Spleen (tissue), 11 donors: ENCODE results near the gene PRDM16. TPM values are rescaled to one million over a fixed set of nuclear protein-coding genes. Genes with fewer than 3 reads are reported as not detected.

Experiments
- DNase-seq: peaks from one replicate; pipeline ENCODE4 v3.0.0-alpha.2; 2020
- H3K27ac ChIP-seq, 8 donors: fragments of 200-600 bp; sonication (generic) in 7 of 8; 1 replicate in 4 of 8; 2 replicates in 4 of 8; pipeline versions ENCODE4 v1.5.0 to v1.8.0; 2016 to 2021; ENCODE audit warnings: inconsistent platforms in 4 of 8, mild to moderate bottlenecking in 4 of 8, moderate library complexity in 1 of 8
- H3K27me3 ChIP-seq, 7 donors: fragments of 200-600 bp; sonication (generic) in 6 of 7; replicated peaks in 1 of 7; 1 replicate in 4 of 7; 2 replicates in 3 of 7; pipeline versions ENCODE4 v1.5.0 to v1.8.0; 2016 to 2021; ENCODE audit warnings: inconsistent platforms in 3 of 7, mild to moderate bottlenecking in 1 of 7
- H3K36me3 ChIP-seq, 6 donors: fragments of 200-600 bp; sonication (generic) in 5 of 6; 1 replicate in 4 of 6; 2 replicates in 2 of 6; pipeline versions ENCODE4 v1.5.0 to v1.8.0; 2016 to 2021; ENCODE audit warnings: inconsistent platforms in 2 of 6
- H3K4me1 ChIP-seq, 6 donors: fragments of 200-600 bp; sonication (generic) in 5 of 6; 1 replicate in 3 of 6; 2 replicates in 3 of 6; pipeline versions ENCODE4 v1.5.0 to v1.8.0; 2016 to 2021; ENCODE audit warnings: inconsistent platforms in 3 of 6
- H3K4me3 ChIP-seq, 8 donors: fragments of 200-600 bp; sonication (generic) in 7 of 8; 1 replicate in 4 of 8; 2 replicates in 4 of 8; pipeline versions ENCODE4 v1.5.0 to v1.8.0; 2016 to 2021; ENCODE audit warnings: inconsistent platforms in 4 of 8, mild to moderate bottlenecking in 4 of 8, moderate library complexity in 2 of 8
- H3K9me3 ChIP-seq, 8 donors: fragments of 200-600 bp; sonication (generic) in 7 of 8; 1 replicate in 4 of 8; 2 replicates in 4 of 8; pipeline versions ENCODE4 v1.5.0 to v1.8.0; 2016 to 2021; ENCODE audit warnings: inconsistent platforms in 4 of 8
- CTCF ChIP-seq, 11 experiments: fragments of 200-600 bp in 7 of 11; fragments of 450-650 bp in 4 of 11; sonication (generic) in 4 of 11; IDR thresholded peaks in 8 of 11; conservative IDR thresholded peaks in 3 of 11; 1 replicate in 7 of 11; 2 replicates in 4 of 11; pipeline versions ENCODE4 v1.4.0 to v1.8.0; 2016 to 2021; ENCODE audit warnings: antibody characterized with exemption in 11 of 11, inconsistent platforms in 4 of 11, mild to moderate bottlenecking in 1 of 11
- POLR2A ChIP-seq, 3 donors: fragments of 450-650 bp; IDR thresholded peaks; one replicate each; pipeline ENCODE4 v1.5.1; 2017; ENCODE audit warnings: antibody characterized with exemption in 3 of 3, mild to moderate bottlenecking in 1 of 3
- POLR2AphosphoS5 ChIP-seq, 3 donors: sonication (generic); formaldehyde crosslinking; IDR thresholded peaks; one replicate each; pipeline ENCODE4 v1.5.1; 2017; ENCODE audit warnings: antibody characterized with exemption in 3 of 3
- WGBS, 5 donors: extraction: QIAGEN DNeasy Blood & Tissue Kit in 3 of 5; methylation state at CpG; one replicate each; pipeline versions ENCODE4 v1.1.5 to v1.1.7; 2013 to 2018; 5-methylcytosine and 5-hydroxymethylcytosine counted together
- intact Hi-C: fragments of 100-400 bp; cut with DNase I; formaldehyde crosslinking; loops from one replicate; pipeline ENCODE4 v1.15.0; 2023; ENCODE audit warnings: low total_unique reads
- polyA plus RNA-seq, 3 donors: library from polyadenylated mRNA; stranded (reverse); fragments of 200-250 nt; gene quantifications; one replicate each; pipeline ENCODE4 v1.2.1, GENCODE V29; 2013
- total RNA-seq, 7 donors: library from RNA; depleted of rRNA in 3 of 7; stranded (reverse); fragments of >200 nt in 3 of 7; fragmentation: NEBNext Ultra II Directional in 4 of 7; extraction: Animal tissue kit (Norgen Biotek cat#: 25700) in 4 of 7; gene quantifications; one replicate each; pipeline versions ENCODE4 v1.1.0 to v1.2.1, GENCODE V29; 2016 to 2021
- donor health status: healthy with polysubstance abuse.
- donor health status: DM: no; HTN: no; CAD: no; lungs with moderate emphysema.
- donor health status: DM: no; HTN: no; CAD: no.
- donor health status: Bipolar disorder and iron deficiency.
- donor health status: healthy.
- donor health status: DM: no; HTN: no; CAD: no.
- donor health status: DM: yes; HTN: yes; CAD: no.

The PRDM16 gene
- total and polyA plus RNA-seq, 10 donors, result 0.43 to 3.2 (median 1.4) TPM

GRCh38 chr1:3474421-3474820, 405.4 kb downstream of the PRDM16 start:
- no peaks in the 10 kb centered on the region for H3K36me3 ChIP-seq
- H3K27ac ChIP-seq, result no peak overlapping the region
- no peak for DNase-seq
- intact Hi-C loops, result no loop called here
- 65 to 70% (median 68%) methylated on average over 5 to 10 of the region's 10 CpGs for WGBS, 5 donors
- no peaks in the 10 kb centered on the region for H3K9me3 ChIP-seq
- H3K4me3 ChIP-seq, result no peak overlapping the region
- H3K27me3 ChIP-seq, result peaks cover 0 to 49% (median 0%) of the 10 kb centered on the region in 7 donors
- H3K4me1 ChIP-seq, result peaks cover 0 to 26% (median 8%) of the 10 kb centered on the region in 6 donors
- no peak for TF ChIP-seq CTCF (IDR thresholded peaks at IDR 0.05 in 8 of 11, conservative IDR thresholded peaks at IDR 0.05 in 3 of 11)
- TF ChIP-seq POLR2A (IDR thresholded peaks at IDR 0.05), result no peak
- no peak for TF ChIP-seq POLR2AphosphoS5 (IDR thresholded peaks at IDR 0.05)

- Histone ChIP-seq H3K27me3 (peaks cover 0 to 64% (median 0%) of the 10 kb centered on the region in 7 donors), H3K4me3 (no peak overlapping the region), H3K36me3 (no peaks in the 10 kb centered on the region), H3K27ac (no peak overlapping the region), H3K4me1 (peaks cover 0 to 23% (median 8%) of the 10 kb centered on the region in 6 donors), H3K9me3 (no peaks in the 10 kb centered on the region)
- 77 to 86% (median 81%) methylated on average over 3 to 14 of the region's 14 CpGs for WGBS, 5 donors
- intact Hi-C loops, result no loop called here
- TF ChIP-seq POLR2AphosphoS5 (IDR thresholded peaks at IDR 0.05) (no peak), CTCF (IDR thresholded peaks at IDR 0.05 in 8 of 11, conservative IDR thresholded peaks at IDR 0.05 in 3 of 11) (no peak), POLR2A (IDR thresholded peaks at IDR 0.05) (no peak)
- no peak for DNase-seq
Observed at GRCh38 chr1:3475839-3476573, 407.0 kb downstream of the PRDM16 start.

GRCh38 chr1:3476666-3477065, 407.7 kb downstream of the PRDM16 start:
- Histone ChIP-seq H3K27ac (no peak overlapping the region), H3K4me3 (no peak overlapping the region), H3K9me3 (no peaks in the 10 kb centered on the region), H3K36me3 (no peaks in the 10 kb centered on the region), H3K27me3 (peaks cover 0 to 64% (median 0%) of the 10 kb centered on the region in 7 donors), H3K4me1 (peaks cover 0 to 17% (median 6%) of the 10 kb centered on the region in 6 donors)
- DNase-seq, result no peak
- intact Hi-C loops, result no loop called here
- WGBS, 5 donors, result 78 to 100% (median 90%) methylated on average over 1 to 16 of the region's 16 CpGs
- TF ChIP-seq POLR2A (IDR thresholded peaks at IDR 0.05) (no peak), POLR2AphosphoS5 (IDR thresholded peaks at IDR 0.05) (no peak), CTCF (IDR thresholded peaks at IDR 0.05 in 8 of 11, conservative IDR thresholded peaks at IDR 0.05 in 3 of 11) (no peak)

GRCh38 chr1:3477241-3477995, 408.4 kb downstream of the PRDM16 start:
- H3K36me3 ChIP-seq, result no peaks in the 10 kb centered on the region
- no peak for DNase-seq
- H3K9me3 ChIP-seq, result no peaks in the 10 kb centered on the region
- H3K4me1 ChIP-seq, result peaks cover 0 to 10% (median 3%) of the 10 kb centered on the region in 6 donors
- intact Hi-C loops, result no loop called here
- no peak overlapping the region for H3K4me3 ChIP-seq
- H3K27ac ChIP-seq, result no peak overlapping the region
- whole genome bisulfite sequencing, 5 donors, result 58 to 74% (median 69%) methylated on average over 14 to 28 of the region's 28 CpGs
- peaks cover 0 to 64% (median under 1%) of the 10 kb centered on the region in 7 donors for H3K27me3 ChIP-seq
- TF ChIP-seq POLR2AphosphoS5 (IDR thresholded peaks at IDR 0.05) (no peak), CTCF (IDR thresholded peaks at IDR 0.05 in 8 of 11, conservative IDR thresholded peaks at IDR 0.05 in 3 of 11) (no peak)
